Kasumi-1 (cell line): ENCODE data around the gene AAGAB.
"Not testable (repeated sequence)": the region's sequence is repeated elsewhere in the genome, so short reads cannot be mapped to it uniquely, and the experiment has no call there.

Source experiments
- DNase-seq, 2 experiments: peaks; one replicate each; lab custom pipeline; 2025; lab: John Stamatoyannopoulos, UW

AAGAB gene

DNA sequence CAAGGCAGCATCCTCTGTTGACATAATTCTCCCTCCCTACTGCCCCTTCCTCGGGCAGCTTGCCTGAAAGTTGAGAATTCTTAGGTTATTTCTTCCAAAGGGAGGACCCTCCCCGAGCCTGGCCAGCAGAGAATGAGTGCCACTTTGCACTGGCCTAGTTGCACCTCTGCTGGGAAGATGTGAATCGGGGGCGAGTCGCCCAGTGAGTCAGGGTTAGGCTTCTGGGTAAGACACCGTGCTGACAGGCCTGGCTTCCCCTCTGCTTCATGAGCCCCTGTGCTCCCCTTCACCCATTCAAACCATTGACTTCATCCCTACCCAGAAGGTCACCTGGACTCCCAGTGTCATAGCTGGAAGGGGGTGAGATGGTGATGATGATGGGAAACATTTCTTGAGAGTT, 82.3 kb downstream of the AAGAB start:
- DNase-seq: no peak

DNA sequence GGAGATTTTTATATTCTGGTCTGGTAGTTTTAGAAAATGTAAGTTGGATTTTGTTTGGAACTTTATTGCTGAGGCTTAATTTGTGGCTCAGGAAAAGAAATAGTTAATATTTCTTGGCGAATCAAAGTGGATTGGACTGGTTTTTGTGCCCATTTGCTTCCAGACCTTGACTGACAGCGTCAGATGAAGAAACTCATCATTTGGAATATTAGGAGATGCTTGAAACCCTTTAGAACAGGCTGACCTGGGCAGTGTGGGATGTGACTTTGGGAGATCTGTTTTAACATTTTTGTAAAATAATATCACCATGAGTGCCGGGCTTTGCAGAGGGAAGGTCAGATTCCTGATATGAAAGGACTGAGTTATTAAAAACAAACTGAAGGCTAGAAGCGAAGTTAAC, 83.0 kb downstream of the AAGAB start:
- no peak for DNase-seq

DNA sequence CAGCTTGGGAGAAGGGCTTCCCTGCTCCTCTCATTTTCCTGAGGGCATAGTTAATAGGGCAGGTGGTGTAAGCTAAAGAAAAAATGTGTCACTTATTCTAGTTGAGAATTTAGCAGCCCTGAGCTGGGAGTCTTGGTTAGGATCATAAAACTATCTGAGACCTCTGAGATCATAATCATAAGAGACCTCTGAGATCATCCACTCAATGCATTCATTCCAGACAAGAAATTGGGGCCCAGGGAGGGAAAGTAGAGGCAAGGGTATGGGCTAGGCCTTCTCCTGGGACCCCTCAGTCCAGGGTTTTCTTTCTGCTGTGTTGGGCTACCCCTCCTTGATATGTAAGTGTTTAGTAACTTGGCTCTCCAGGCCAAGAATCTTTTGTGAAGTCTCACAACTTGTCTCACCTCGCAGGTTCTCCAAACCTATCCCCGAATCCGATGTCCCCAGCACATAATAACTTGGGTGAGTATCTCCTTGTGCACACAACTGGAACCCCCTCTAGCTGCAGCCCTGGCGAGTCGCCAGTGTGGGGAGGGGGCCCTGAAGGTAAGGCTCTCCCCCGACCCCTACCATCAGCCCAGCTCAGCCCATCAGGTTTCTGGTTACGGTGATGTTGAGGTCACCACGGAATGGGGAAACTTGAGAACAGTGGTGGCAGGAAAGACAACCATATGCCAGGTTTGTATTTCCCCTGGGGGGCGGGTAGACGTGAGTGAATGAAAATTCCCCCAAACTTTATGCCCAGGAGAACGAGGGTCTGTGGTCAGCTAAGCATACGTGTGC, 84.1 kb downstream of the AAGAB start:
- no peak for DNase-seq

DNA sequence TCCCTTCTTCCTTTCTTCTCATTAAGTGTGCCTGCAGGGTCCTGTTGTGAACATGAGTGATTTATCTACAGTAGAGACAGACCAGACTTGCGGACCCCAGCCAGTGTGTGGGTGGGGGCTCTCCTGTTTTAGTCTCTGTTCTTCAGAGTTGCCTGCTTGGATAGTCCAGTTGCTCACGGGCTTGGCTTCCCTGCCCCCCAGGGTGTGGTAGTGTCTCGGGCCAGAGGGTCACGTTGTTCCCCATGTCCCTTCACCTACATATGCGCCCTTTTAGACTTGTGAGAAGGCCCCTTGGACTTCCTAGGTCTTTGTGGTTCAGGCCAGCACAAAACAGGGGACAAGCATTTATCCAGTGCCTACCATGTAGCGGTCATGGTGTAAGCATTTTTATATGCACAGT, 85.8 kb downstream of the AAGAB start:
- DNase-seq: no peak

DNA sequence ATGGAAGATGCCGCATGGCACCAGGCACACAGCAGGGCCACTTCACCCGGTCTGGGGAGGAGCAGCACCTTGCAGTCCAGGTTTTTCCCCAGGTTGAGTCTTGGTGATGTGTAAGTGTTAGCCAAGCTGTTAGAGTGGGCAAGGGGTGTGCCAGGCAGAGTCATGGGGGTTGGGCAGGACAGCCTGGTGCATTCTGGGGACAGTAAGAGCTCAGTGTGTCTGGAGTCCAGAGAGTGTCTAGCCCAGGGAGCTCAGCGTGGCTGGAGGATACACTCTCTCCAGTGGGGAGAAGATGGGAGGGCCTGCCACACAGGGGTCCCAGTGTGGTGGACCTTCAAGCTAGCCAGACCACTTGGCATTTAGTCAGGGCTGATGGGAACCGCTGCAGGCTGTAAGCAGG, 87.4 kb downstream of the AAGAB start:
- DNase-seq: no peak

DNA sequence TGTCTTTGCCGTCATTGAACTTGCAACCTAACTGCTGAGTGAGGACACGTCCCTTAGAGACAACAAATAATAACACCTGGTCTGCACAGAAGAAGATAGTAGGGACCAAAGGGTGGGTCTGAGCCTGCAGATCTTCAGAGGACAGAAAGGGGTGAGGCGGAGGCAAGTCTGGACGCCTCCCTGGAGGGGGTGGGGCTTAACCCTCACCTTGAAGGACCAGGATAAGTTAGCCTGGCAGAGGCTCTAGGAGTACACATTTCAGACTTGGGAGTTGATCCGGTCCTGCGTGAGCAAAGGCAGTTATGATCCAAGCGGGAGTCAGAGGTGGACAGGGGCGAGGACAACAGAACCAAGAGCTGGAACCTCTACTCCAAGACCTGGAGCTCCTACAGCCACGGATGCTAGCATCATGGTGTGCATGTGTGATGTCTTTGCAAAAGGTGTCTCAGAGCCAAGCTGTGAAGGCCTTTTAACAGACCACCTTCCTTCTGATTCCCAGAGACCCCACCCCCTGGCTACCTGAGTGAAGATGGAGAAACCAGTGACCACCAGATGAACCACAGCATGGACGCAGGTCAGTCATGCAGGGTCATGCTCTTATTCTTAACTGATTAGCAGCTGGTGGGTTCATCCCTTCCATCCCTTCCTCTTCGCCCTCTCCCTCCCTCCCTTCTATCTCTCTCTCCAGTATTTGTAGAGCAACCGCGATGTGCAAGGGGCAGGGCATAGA, 88.0 kb downstream of the AAGAB start:
- no peak for DNase-seq

DNA sequence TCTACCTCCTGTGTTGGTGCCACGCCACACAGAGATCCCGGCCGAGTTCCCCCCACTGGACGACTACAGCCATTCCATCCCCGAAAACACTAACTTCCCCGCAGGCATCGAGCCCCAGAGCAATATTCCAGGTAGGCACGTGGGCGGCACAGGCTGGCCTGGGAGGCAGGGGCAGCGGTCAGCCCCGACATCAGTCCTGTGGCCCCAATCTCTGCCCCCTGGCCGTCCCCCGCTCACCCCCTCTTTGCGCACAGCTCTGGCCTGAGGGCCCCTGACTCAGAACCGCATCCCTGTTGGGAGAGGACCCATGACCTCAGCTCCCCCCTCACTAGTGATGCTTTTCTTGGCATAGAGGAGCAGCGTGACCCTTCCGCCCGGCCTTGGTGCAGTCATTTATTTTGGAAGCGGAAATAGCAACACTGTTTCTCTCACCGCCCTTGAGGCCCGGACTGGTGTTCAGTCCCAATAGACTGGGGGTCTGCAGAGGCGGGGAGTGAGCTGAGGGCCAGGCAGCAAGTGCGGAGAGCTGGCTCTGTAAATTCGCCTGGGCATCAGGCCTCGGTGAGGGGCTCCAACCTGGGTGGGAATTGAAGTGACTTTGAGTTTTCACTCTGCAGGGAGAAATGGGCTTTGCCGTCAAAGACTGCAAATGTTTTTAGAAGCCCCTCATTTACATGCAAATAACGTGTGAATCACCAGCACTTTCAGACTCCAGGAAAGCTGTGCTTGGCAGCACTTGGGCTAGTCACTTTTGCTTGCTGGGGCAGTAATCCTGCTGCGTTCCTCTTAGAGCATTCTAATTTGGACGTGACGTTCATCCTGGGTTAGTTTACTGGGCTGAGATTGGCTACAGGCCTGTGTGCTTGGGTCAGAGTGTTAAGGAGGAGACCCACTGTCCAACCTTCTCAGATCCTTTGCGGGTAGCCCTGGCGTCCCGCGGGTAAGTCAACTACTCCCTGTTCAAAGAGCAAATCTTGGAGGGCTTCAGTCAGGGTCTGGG, 88.9 kb downstream of the AAGAB start:
- DNase-seq: no peak

DNA sequence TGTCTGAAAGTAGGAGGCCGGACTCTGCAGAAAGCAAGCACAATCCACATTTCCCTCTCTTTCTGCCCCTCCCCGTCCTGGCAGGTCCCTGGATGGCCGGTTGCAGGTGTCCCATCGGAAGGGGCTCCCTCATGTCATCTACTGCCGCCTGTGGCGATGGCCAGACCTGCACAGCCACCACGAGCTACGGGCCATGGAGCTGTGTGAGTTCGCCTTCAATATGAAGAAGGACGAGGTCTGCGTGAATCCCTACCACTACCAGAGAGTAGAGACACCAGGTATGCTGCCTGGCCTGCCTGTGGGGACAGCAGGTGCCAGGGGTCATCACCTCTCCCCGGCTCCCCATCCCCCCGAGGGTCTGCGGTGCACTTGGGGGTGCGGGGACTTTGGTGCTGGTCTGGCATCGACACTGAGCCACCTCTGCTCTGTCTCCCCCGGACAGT, 89.6 kb downstream of the AAGAB start:
- no peak for DNase-seq

DNA sequence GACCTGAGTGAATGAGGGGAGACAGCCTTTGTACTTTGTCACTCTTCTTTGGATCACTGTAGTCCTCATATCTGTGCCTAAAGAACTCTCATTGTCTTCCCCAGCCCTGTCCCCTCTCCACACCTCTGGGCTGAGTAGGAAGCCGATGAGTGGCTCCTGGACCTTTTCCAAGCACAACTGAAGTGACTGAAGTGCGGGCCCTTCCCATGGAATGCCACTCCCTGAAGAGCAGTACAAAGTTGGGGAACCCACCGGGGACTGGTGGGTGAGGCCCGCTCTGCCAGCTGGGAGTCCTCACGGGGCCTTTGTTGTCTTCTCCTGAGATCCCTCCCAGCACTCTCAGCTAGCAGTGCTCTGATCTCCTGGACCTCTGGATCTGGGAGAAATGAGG, 90.1 kb downstream of the AAGAB start:
- DNase-seq: no peak

DNA sequence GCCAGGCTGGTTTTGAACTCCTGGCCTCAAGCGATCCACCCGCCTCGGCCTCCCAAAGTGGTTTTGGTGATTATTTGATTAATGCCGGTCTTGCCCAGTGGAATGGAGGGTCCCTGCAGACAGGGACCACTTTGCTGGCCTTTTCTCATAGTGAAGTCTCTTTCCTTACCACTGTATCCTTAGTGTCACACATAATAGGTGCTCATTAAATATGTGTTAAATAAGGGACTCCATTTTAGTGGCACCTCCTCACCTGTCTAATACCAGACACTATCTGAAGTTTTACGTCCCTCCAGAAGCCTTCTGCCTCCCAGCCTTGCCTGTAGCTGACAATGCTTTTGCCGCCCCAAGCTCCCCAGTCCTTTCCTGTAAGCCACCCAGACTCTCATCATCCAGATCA, 91.3 kb downstream of the AAGAB start:
- DNase-seq: no peak

DNA sequence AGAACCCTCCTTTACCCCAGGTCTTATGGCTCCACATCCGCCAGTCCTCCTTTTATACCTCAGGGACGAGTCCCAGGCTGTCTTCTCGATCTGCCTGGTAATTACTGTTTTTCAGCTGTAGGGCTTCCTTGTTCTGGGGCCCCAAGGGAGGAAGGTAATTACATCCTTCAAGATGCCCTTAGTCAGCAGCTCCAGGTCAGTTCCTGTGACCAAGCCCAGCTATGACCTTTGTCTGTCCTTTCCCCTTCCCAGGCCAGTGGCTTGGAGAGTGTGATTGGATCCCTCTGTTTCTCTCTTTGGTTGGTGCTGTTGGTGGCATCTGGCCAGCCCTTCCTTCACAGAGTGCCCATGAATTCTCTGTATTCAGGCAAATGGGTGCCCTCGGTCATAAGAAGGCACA, 92.6 kb downstream of the AAGAB start:
- no peak for DNase-seq

DNA sequence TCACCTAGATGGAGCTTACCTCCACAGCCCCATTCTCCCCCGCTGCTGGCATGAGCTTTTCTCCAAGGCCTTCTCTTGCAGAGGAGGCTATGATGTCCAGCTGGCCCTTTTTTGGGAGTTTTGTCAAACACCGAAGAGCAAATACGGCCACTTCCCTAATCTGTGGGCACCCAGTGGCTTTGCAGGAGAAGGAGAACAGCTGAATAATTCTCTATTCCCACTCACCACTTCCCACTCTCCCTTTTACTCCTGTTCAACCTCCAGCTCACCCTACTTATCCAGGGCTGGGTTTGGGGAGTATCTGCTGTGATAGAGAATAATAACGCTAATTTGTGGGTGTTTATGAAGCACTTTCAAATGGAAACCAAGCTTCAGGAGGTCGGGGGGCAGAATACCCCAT, 93.0 kb downstream of the AAGAB start:
- DNase-seq: no peak

DNA sequence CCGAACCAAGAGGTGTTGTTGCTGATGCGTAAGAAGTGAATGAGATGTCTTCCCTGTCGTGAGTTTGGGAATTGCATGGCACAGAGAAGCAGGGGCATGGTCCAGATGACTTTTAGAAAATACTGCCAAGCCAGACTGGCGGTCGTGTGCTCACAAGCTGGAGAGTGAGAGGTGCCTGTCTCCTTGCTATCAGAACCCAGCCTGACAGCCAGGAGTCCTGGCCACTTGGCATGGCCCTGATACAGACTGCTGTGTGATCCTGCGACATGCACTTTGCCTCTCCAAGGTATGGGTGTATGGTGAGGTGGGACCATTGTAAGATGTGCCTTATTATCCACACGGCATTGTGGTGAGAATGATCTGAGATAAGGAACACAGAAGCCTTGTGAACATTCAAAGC, 96.1 kb downstream of the AAGAB start:
- DNase-seq: no peak

DNA sequence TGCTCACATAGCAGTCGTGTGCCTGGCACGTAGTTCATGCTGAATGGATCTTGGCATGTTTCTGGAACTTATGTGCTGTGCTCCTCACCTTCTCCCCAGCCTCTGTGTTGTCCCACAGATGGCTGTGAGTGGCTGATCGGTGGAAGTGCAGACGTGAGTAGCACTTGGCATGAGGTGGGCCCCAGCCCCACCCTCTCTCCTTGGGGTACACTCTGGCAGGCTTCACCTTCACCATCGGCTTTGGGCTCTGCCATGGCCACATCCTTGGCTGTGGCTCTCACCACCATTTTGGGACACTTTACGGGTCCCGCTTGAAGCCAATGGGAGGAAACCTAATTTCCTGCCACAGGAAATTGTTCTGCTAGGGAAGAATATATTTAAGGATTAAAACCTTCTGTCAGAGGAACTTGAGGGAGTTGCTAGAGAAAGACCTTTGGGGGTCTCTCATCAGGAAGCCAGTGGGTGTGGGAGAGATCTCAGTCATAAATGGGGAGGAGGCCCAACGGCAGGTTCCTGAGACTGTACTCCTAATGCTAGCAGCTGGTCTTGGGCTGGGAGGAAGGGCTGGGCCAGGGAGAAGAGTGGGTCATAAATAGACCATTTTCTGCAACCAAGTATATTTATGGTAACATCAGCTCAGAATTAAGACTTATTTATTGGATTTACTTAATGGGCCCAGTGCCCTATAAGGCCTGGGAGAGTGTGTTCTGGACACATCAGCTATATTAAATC, 96.8 kb downstream of the AAGAB start:
- DNase-seq: peak; percentile 47 to 66

DNA sequence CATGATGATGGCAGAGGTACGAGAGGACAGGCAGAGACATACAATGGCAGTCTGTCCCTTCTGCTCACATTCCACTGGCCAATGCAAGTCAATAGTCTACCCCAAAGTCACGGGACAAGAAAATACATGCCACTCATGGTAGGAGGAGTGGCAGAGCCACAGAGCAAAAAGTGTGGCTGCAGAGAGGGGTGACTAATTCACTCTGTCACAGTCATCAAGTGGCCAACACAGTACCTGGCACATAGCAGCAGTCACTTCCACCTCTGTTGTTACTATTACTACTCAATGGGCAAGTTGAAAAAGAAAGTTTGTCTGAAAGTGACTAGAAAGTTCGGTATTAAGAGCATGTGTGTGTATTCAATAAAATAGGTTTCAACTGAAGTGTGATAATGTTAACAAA, 97.6 kb downstream of the AAGAB start:
- no peak for DNase-seq

DNA sequence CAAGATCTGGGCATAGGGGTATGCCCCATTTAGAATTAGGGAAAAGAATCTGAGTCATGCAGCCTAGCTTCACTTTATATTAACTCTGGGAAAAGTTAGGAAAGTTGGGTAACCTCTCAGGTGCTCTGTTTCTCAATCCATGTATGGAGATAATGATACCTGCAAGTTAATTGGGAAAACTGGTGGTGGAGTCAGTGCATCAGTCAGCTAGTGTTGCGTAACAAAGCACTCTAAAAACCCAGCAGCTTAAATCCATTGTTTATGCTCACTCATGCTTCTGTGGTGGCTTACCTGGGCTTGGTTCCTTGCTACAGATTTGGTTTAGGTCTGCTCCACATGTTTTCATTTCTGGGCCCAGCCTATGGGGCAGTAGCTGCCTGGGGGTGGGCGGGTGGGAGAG, 98.0 kb downstream of the AAGAB start:
- no peak for DNase-seq

DNA sequence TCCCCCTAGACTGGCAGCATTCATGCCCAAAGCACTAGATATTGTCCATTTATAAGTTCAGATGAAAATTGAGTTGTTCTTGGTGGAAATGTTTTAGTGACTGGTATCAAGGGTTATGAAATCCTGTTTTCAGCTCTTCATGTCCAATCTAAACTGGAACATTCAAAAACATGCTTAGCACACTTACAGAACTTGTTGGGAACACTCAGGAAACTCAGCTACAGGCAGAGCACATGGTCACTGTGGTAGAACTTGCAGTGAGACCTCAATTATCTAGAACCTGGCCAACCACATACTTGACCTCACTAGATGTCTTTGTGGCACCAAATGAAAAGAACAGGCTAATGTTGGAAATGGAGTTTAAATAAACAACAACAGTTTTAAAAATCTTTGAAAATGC, 100.2 kb downstream of the AAGAB start:
- DNase-seq: no peak

DNA sequence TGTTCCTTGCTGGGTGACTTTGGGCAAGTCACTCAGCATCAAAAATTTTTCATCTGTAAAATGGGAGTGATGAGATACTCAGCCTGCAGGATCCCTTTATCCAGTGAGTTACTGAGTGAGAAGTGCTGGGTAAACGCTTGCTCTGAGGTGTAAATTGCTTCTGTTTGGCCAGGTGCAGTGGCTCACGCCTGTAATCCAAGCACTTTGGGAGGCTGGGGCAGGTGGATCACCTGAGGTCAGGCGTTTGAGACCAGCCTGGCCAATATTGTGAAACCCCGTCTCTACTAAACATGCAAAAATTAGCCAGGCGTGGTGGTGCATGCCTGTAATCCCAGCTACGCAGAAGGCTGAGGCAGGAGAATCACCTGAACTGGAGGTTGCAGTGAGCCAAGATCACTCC, 101.4 kb downstream of the AAGAB start:
- not testable (repeated sequence) for DNase-seq

DNA sequence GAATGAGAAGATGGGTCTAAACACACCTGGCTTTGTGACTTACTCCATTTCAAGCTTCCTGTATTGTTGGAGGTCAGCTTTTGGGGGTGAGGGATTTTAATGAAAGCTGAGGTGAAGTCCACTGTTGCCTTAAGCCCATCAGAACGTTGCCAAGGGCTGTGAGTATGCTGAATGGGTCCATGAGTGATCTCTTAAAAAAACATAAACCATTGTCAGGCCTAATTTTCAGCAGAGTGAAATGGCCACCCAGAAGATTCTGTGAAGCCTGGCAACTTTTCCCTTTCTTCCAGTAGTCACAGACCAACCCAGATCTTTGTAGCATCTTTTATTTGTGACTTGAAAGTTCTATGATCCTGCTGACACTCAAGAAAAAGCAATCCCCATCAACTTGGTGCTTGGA, 102.0 kb downstream of the AAGAB start:
- no peak for DNase-seq
